ENCODE data around the gene CD160.
"Not testable (repeated sequence)": the region's sequence is repeated elsewhere in the genome, so short reads cannot be mapped to it uniquely, and the experiment has no call there.

Gene CD160

DNA sequence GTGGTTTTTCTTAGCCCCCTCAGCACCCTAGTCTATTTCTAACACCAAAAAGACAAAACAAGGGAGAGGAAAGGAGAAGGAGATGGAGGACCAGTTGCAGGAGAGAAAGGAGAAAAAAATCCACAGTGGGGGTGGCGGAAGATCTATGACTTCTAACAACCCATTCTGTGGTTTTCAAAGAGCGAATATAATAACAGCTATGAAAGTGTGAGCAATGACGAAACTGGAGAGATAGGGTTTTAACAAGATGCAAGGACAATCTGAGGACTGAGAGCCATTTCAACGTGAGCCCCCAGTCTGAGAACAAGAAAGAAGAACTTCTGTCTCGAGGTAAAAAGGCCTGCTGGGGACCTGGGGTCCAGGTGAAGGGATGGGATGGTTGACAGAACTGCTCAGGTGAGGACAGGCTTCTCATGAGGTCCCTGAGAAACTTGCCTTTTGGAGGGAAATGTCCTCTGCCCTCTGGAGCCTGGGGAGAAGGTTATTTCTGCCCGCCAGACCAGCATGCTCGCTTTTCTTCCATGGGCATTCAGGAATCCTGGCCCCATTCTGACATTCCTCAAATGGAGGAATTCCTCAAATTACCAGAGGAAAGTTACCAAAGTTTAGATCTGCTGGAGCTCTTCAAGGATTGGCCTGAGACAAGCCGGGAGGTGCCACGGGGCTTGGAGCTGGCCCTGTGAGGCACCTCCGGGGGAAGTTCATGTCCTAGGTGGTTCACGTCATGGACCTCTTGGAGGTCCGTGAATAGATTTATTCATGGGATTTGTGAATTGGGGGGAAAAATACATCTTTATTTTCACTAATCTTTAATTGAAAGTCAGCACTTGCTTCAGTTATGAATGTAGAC is at the start of gene CD160:
Gene CD160, plus strand, starts transcription at position 270 of the 850 bp plus-strand sequence. CDS start 8,829 bp downstream, outside the sequence.
- no peak for DNase-seq

- DNase-seq = not testable (repeated sequence)
Measured at GRCh38 chr1:145670995-145671745, 48.1 kb upstream of the CD160 start.

GRCh38 chr1:145673217-145673616 is 46.1 kb upstream of the CD160 start:
- DNase-seq = not testable (repeated sequence)

DNA sequence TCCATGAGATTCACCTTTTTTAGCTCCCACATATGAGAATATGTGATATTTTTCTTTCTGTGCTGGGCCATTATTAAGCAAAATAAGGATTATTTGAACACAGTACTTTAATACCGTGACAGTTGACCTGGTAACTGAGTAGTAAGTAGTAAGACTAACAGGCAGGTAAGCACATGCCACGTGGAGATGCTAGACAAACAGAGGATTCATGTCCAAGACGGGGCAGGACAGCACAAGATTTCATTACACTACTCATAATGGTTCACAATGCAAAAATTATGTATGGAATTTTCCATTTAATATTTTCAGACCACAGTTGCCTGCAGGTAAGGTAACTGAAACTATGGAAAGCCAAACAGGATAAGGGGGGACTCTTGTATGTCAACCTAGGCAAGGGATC is 34.4 kb upstream of the CD160 start:
- not testable (repeated sequence) for DNase-seq

- not testable (repeated sequence) for DNase-seq
Measured at GRCh38 chr1:145686078-145686477, 33.2 kb upstream of the CD160 start.

- no peak for DNase-seq
Measured at GRCh38 chr1:145688328-145688727, 31.0 kb upstream of the CD160 start.

DNA sequence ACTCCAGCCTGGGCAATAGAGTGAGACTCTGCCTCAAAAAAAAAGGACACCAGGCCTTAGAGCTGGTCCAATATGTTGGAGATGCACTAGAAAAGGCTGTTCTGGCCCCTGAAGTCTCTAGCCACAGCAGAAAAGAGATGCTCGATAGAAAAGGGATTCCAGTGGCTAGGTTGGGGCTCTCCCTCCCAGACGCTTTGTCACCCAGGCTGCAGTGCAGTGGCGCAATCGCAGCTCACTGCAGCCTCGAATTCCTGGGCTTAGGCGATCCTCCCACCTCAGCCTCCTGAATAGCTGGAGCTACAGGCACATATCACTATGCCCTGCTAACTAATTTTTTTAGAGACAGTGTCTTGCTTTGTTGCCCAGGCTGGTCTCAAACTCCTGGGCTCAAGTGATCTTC is 30.4 kb upstream of the CD160 start:
- no peak for DNase-seq

DNA sequence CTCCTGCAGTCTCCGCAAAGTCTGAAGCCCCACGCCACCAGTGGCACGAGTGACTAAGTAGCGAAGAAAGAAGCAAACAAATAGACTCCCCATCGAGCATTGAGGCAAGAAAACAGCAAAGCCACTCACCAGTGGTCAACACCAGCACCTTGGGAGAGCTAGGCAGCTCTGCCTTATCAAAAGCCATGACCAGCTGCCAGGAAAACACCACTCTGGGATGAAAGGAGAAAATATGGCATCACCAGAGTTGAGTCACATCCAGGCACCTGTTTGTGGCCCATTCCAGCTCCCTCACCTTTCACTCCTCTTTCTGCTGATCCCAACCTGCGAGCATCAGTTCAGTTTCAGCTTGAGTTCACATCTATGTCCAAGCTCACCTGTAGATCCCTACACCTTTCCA is 29.4 kb upstream of the CD160 start:
- DNase-seq = no peak

DNA sequence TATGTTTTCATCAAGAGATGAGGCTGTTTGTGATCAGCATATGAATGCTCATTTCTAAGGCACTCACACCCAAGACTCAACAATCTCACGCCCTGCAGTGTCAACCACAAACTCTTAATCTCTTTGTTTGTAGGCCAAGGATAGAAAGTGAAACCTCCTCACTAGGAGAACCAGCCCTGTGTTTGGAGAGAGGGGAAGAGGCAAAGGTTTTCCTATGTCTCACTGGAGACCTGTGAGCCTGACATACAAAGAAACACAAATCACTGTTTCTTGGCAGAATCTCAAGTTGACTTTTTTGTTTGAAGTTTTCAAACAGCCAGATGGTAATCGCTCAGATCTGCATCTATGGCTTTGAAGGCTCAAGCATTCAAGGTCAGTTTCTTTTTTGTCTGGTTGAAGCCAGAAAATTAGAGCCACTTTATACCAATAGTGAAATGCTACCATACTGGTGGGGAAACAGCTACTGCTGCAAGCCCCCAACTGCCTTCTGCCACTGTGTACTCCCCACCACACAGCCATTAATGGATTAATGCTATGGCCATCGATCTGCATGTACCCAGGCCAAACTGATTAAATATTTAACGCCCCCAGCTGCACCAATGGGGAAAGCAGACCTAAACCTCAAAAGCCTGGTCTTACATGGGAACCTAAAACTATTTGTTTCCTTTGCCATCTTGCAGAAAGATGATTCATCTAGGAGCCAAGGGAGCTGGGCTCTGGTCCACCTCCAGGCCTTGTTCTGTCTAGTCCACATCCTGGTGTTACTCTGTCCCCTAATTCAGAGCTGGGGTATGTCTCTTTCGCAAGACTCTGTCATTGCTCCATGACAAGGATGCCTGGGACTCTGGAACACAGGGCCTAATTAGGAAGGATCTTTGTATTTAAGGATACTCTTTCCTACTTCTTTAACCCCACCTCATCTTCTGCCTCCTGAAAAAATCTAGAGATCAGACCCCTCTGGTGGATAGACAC is 28.4 kb upstream of the CD160 start:
- DNase-seq = no peak

GRCh38 chr1:145692785-145693443 is 26.4 kb upstream of the CD160 start:
- DNase-seq = no peak

GRCh38 chr1:145695821-145696629 is 23.3 kb upstream of the CD160 start:
- no peak for DNase-seq

DNA sequence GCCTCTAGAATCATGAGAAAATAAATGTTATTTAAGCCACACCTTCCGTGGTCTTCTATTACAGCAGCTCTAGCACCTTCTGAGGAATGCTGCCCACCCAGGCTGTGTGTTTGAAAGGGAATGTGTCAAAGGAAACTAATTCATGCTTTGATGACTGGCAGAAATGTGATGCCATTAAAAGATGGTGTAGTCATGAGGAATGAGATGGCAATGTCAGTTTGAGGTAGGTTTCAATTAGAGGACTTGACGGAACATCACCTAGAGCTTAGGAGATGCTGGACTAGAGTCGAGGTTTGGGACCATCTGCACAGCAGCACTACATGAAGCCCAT is 22.7 kb upstream of the CD160 start:
- DNase-seq = no peak

DNA sequence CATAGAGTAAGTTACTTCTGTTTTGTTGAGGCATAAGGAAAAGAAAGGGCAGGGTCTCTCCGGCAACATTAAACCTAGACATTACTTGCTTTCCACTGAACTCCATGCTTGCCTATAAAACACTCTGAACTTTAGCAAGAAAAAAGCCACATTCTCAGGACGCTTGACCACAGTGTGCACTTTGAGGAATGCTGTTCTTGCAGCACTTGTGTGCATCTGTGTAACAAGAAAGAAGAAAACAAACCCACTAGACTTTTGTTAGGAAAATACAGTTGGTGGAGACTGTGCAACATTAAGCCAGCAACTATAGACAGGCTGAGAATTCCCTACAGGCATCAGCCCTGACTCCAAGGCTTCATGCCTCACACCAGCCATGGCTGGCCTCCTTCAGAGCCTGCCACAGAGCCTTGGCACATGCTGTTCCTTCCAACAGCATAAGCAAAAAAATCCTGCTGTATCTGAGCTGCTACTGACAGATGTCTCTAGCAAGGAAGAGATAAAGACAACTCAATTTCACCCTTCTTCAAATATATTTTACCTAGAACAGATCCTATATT is 17.9 kb upstream of the CD160 start:
- DNase-seq = no peak

- no peak for DNase-seq
Measured at GRCh38 chr1:145702052-145702451, 17.2 kb upstream of the CD160 start.

- no peak for DNase-seq
Measured at GRCh38 chr1:145702826-145703225, 16.5 kb upstream of the CD160 start.

- DNase-seq = no peak
Measured at GRCh38 chr1:145705622-145706021, 13.7 kb upstream of the CD160 start.

- no peak for DNase-seq
Measured at GRCh38 chr1:145706086-145706664, 13.1 kb upstream of the CD160 start.

DNA sequence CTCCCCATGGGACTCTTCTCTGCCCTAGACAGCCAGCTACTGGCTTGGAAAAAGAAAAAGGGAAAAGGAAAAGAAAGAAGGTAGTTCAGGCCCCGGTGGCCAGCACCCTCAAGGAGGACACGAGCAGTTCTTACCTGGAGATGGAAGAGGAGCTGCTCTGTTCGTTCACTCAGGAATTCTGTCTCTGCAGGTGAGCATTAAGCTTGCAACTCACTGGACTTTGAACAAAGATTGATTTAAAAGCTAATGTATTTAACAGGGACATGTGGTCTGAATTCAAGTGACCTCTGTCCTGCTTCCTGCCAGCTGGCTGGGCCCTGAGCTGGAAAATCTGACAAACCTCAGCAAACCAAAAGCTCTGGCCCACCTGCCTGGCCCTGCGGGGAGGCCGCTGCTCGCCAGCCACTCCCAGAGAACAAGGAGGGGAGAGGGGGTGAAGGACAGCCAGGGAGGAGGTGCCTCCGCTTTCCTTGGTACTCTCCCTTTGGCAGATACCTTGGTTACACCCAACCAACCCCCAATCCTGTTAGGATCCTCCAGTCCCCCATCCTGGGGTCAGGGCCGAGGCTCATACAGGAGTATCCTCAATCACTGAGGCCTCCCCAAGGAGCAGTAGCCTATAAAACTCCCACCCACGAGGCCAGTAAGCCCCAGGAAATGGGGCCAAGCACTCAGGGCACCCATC is 12.0 kb upstream of the CD160 start, which contains the start of gene PDZK1:
Gene PDZK1, minus strand, starts transcription at position 186 of the 685 bp plus-strand sequence. CDS start 19,347 bp downstream, outside the sequence.
- DNase-seq = no peak

DNA sequence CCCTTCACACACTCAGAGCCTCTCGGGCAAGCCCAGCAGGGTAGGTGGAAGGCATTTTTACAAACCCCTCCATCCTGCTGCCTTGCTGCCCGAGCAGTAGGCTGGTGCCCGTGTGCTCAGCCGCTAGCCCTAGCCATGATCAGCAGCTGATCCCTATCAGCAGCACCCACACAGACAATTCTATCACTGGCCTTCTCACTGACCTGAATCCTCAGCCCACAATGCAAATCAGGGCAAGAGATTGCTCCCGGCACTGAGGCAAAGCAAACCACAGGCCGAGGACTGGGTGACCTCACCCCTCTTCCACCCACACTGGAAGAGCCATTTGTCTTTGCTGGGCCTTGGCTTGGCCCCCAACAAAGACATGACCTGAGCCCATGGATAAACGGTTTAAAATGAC is 11.2 kb upstream of the CD160 start:
- no peak for DNase-seq
